Activated CD4-positive, alpha-beta T cell treated with anti-CD3 and anti-CD28 coated beads, Interleukin-2, amount 10 ng/mL, durations not matched to agents 24 days and 14 days (primary cell): ENCODE data around the gene PPP1R14C. TPM values are rescaled to one million over a fixed set of nuclear protein-coding genes. Genes with fewer than 3 reads are reported as not detected.

ENCODE experiments used
- DNase-seq: peaks from one replicate; pipeline ENCODE4 v3.0.0; 2022
- H3K27ac Mint-ChIP-seq: one replicate; pipeline ENCODE4 v1.8.0; 2022; ENCODE audit warnings: mild to moderate bottlenecking, mixed read lengths
- H3K27me3 Mint-ChIP-seq: one replicate; pipeline ENCODE4 v1.8.0; 2022; ENCODE audit warnings: mixed read lengths
- H3K36me3 Mint-ChIP-seq: one replicate; pipeline ENCODE4 v1.8.0; 2022; ENCODE audit warnings: low read depth, mild to moderate bottlenecking, mixed read lengths
- H3K4me1 Mint-ChIP-seq: one replicate; pipeline ENCODE4 v1.8.0; 2021; ENCODE audit warnings: mixed read lengths
- H3K4me3 Mint-ChIP-seq: one replicate; pipeline ENCODE4 v1.8.0; 2022; ENCODE audit warnings: mild to moderate bottlenecking, moderate library complexity, mixed read lengths
- H3K9me3 Mint-ChIP-seq: one replicate; pipeline ENCODE4 v1.8.0; 2021; ENCODE audit warnings: mixed read lengths
- intact Hi-C: fragments of 100-400 bp; cut with micrococcal nuclease; formaldehyde crosslinking; loops from one replicate; pipeline ENCODE4 v1.15.1; 2023
- total RNA-seq: library from RNA; stranded (reverse); gene quantifications from 2 replicates; pipeline ENCODE4 v1.2.3, GENCODE V29; 2022

PPP1R14C gene
- total RNA-seq, 1 donor from 2014 or later: 0.19 TPM

DNA sequence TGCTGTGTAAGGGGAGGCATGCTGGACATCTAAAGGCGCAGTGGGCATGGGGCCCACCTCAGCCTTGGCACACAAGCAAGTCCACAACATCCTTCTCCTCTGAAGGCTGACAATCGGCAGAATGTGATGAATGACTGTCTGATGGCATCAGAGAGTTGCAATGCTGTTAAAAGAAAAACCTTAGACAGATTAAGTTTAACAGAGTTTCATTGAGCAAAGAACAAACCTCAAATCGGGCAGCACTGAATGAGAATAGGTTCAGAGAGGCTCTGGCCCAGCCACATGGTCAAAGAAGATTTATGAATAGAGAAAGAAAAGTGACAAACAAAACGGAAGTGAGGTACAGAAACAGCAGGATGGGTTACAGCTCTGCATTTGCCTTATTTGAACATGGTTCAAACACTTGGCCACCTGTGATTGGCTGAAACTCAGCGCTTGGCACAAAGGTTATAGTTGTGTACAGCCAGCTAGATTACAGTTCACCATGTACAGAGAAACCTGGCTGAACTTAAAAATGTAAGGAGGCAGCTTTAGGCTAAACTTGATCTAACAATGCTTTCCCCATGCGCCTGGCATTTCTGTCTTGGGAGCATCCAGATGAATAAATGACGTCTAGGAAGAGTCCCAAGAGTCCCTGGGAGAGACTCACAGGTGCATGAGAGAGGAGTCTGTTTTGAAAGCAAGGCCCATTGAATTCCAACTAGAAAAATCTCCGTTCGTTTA, 127.6 kb downstream of the PPP1R14C start:
- intact Hi-C loops: no loop called here
- H3K27ac Mint-ChIP-seq: no peak overlapping the region
- peaks cover 1% of the 10 kb centered on the region for H3K27me3 Mint-ChIP-seq
- H3K4me1 Mint-ChIP-seq: no peaks in the 10 kb centered on the region
- no peaks in the 10 kb centered on the region for H3K36me3 Mint-ChIP-seq
- no peak for DNase-seq
- no peaks in the 10 kb centered on the region for H3K9me3 Mint-ChIP-seq
- H3K4me3 Mint-ChIP-seq: no peak overlapping the region

DNA sequence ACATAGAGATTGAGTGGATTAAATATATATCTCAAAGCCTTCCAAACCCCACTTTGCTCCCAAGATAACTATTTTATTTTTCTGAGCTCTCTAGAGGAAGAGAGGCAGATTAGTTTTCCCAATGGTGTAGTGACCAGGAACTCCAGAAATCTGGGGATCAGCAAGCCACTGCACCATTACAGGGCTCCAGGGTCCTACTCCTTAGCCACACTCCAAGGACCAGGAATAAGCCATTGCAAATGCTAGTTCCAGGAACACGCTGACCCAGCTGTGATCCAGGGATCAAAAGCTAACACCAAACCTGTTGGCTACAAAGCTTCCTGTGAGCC, 128.3 kb downstream of the PPP1R14C start:
- Mint-ChIP-seq H3K4me1 (no peaks in the 10 kb centered on the region), H3K27me3 (peaks cover 2% of the 10 kb centered on the region), H3K4me3 (no peak overlapping the region), H3K27ac (no peak overlapping the region), H3K36me3 (no peaks in the 10 kb centered on the region), H3K9me3 (no peaks in the 10 kb centered on the region)
- DNase-seq: no peak
- intact Hi-C loops: no loop called here

DNA sequence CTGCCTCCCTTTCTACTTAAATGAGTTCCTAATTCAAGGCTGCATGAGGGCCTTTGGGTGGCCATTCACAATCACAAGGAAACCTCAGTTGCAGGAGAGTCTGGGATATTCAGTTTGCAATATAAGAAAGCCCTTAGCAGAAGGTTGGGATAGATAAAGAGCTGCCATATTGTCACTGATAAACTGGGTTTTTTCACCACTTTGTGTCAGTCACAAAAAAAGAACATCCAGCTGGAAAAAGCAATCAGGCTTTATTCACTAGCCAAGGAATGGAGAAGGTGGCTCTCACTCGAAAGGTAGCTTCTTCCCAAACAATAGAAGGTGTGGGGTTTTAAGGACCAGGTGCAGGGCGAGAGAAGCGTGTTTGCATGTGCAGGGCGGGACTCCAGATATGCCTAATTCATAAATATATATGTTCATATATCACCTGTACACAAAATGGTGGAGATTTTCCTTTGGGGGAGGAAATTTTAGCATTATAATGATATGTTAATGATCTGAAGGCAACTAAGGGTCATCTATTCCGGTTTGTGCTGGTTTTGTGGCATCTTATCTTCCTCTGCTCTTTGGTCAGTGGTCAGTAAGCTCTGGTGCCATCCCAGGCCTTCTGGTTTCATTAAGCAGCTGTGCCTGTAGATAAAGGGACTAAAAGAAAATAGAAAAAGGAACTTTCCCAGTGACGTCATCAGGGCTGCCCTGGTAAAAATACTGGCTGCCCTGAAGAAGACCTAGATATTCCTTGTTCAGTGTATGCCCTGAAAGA, 128.8 kb downstream of the PPP1R14C start:
- intact Hi-C loops: no loop called here
- H3K9me3 Mint-ChIP-seq: no peaks in the 10 kb centered on the region
- H3K4me3 Mint-ChIP-seq: no peak overlapping the region
- no peak for DNase-seq
- H3K36me3 Mint-ChIP-seq: no peaks in the 10 kb centered on the region
- H3K27me3 Mint-ChIP-seq: peaks cover 6% of the 10 kb centered on the region
- no peak overlapping the region for H3K27ac Mint-ChIP-seq
- no peaks in the 10 kb centered on the region for H3K4me1 Mint-ChIP-seq

DNA sequence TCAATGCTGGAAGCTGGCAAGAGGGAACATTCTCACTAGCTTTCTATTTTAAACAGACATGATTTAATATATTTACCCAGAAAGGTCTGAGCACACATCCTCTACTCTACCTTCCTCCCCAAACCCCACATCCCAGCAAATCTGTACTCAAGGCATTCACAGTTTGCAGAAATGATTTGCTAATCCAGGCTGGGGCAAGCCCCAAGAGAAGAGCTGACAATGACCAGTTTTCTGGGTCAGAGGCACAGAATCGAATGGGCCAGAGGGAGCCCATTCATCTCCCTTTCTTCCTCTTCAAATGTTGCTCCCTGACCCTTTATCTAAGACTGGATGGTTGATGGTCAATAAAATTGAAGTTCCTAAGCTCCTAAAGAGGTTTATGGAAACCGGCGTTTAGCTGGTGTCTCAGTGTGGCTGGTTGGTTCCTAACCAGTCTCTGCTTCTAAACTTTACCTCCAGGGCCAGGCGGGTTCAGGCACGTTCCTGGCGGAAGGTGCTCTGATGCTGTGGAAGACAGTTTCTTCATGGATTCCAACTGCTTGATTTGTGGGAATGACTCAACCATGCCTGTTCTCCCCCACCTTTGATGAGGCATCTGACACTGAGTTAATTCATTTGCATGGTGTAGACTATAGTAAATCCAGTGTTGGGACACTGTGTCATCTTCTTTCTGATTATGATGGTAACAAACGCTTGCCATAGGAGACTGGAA, 129.6 kb downstream of the PPP1R14C start:
- Mint-ChIP-seq H3K4me1 (no peaks in the 10 kb centered on the region), H3K27ac (no peak overlapping the region), H3K4me3 (no peak overlapping the region), H3K36me3 (no peaks in the 10 kb centered on the region), H3K27me3 (peaks cover 6% of the 10 kb centered on the region), H3K9me3 (no peaks in the 10 kb centered on the region)
- DNase-seq: no peak
- intact Hi-C loops: no loop called here

DNA sequence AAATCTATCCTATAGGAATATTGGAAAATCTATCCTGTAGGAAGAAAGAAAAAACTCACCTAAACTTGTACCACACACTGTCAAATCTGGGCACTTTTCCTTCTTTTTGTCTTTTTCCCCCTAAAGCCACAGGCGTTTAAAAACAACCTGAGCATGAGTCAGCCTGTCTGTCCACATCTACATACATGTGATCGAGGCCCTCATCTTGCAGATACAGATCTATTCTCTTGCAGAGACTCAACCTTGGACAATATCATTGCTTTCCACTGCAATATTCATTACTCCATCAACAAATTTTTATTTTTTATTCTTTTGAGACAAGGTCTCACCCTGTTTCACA, 130.1 kb downstream of the PPP1R14C start:
- intact Hi-C loops: no loop called here
- H3K27me3 Mint-ChIP-seq: peaks cover 6% of the 10 kb centered on the region
- H3K4me1 Mint-ChIP-seq: no peaks in the 10 kb centered on the region
- no peak overlapping the region for H3K4me3 Mint-ChIP-seq
- no peaks in the 10 kb centered on the region for H3K36me3 Mint-ChIP-seq
- no peaks in the 10 kb centered on the region for H3K9me3 Mint-ChIP-seq
- no peak for DNase-seq
- H3K27ac Mint-ChIP-seq: no peak overlapping the region

DNA sequence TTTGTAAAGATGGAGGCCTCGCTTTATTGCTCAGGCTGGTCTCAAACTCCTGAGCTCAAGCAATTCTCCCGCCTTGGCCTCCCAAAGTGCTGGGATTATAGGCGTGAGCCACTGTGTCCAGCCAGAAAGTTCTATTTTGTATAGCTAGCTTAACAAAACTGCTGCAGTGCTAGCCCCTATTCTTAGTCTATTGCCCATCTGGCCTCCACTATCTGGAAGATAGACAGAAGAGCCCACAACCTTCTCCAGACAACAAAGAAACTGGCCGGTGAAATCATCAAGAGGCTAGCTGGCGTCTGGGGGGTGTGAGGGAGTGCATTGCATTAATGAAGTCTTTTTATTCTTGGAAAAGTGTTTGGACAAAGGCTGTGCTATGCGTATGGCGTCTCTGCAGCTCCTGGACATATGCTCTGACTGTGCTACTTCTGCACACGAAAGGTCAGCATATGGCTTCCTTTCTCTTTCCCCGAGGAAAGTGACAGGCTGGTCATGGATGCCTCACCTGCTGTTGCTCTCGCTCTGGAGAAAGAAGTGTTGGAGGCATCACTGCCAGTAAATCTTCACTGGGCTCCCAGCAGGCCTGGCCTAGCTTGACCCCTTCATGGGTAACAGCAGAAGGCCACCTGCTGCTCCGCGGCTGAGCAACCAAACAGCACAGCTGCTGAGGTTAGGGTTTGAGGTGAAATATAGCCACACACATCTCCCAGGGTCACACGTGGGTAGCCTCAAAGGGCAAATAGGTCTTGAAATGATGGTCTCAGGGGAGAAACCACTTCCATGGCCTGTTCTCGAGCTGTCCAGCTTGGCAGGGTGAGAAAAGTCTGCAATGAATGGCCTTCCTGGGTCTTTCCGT, 130.8 kb downstream of the PPP1R14C start:
- Mint-ChIP-seq H3K9me3 (no peaks in the 10 kb centered on the region), H3K4me1 (no peaks in the 10 kb centered on the region), H3K27me3 (peaks cover 8% of the 10 kb centered on the region), H3K27ac (no peak overlapping the region), H3K4me3 (no peak overlapping the region), H3K36me3 (no peaks in the 10 kb centered on the region)
- no peak for DNase-seq
- intact Hi-C loops: no loop called here

DNA sequence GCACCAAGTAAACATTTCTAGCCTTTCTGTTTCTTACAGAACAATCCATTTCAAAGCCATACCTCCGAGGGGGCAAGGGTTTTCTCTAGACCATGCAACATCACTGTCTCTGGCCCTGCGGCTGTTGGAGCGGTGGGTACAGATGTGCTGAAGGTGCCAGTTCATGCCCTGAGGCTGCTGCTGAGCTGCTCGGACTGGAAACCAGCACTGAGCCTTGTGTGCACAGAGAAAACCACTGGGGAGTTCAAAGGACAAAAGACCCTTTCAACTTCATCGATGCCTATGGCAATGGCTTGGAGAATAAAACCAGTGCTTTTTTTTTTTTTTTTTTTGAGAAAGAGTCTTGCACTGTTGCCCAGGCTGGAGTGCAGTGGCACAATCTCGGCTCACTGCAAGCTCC, 132.6 kb downstream of the PPP1R14C start:
- no peak overlapping the region for H3K4me3 Mint-ChIP-seq
- no peak overlapping the region for H3K27ac Mint-ChIP-seq
- H3K27me3 Mint-ChIP-seq: peaks cover 15% of the 10 kb centered on the region
- no peaks in the 10 kb centered on the region for H3K9me3 Mint-ChIP-seq
- DNase-seq: no peak
- no peaks in the 10 kb centered on the region for H3K4me1 Mint-ChIP-seq
- intact Hi-C loops: no loop called here
- no peaks in the 10 kb centered on the region for H3K36me3 Mint-ChIP-seq

DNA sequence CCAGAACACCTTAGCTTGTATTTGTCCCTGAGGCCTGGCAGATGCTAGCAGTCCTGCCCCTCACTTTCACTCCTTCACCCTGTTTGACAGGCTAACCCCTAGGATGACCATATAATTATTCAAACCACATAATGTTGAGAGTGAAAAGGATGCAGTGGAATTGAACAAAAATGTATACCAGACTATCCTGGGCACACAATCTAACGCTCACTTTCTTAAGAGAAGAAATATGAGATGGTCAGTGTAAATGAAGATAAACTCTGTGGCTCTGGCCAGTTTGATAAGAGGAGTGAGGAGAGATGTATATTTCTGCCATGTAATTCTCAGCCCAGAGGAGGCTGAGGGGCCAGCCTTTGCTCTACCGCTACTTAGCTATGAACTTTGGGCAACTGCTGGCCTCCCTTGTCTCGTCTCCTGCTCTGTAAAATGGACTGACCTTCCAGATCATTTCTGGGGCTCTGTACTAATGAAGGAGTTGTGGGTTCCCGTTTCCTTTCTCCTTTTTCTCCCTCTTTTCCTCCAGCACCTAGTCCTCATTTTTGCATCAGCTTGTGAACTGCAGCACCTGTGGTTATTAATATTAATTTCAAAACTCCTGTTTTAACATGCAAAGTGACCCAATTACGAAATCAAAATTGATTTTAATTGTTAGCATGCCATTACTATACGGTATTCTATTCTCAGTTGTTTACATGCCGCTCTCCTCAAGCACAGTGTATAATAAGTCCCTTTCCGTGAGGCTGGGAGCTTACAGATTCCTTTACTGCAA, 133.5 kb downstream of the PPP1R14C start:
- intact Hi-C loops: no loop called here
- no peaks in the 10 kb centered on the region for H3K36me3 Mint-ChIP-seq
- H3K4me3 Mint-ChIP-seq: no peak overlapping the region
- H3K9me3 Mint-ChIP-seq: no peaks in the 10 kb centered on the region
- H3K27ac Mint-ChIP-seq: no peak overlapping the region
- no peak for DNase-seq
- H3K4me1 Mint-ChIP-seq: no peaks in the 10 kb centered on the region
- H3K27me3 Mint-ChIP-seq: peaks cover 20% of the 10 kb centered on the region

DNA sequence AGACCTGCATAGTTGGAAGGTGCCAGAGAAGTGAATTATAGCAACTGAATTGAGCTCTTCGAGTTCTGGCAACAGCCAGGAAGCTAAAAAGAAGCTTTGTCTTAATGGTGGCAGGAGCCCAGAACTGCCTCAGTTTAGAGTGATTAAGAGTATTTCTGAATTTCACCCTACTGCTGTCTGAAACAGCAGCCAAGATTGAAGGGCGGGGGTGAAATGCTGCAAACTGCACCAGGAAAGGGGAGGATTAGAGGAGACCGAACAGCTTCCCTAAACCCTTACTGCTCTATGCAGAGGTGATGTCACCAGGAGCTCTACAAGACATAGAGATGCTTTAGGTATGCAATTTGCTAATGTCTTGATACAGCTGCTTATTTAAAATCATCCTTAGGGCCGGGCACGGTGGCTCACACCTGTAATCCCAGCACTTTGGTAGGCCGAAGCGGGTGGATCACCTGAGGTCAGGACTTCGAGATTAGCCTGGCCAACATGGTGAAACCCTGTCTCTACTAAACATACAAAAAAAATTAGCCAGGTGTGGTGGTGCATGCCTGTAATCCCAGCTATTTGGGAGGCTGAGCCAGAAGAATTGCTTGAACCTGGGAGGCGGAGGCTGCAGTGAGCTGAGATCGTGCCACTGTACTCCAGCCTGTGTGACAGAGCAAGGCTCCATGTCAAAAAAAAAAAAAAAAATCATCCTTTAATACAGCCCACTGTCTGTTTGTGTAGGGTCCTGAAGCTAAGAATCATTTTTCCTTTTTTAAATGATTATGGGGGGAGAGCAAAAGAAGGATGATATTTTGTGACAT, 134.3 kb downstream of the PPP1R14C start:
- intact Hi-C loops: no loop called here
- no peaks in the 10 kb centered on the region for H3K4me1 Mint-ChIP-seq
- no peak for DNase-seq
- H3K27me3 Mint-ChIP-seq: peaks cover 20% of the 10 kb centered on the region
- no peak overlapping the region for H3K27ac Mint-ChIP-seq
- no peaks in the 10 kb centered on the region for H3K9me3 Mint-ChIP-seq
- H3K4me3 Mint-ChIP-seq: no peak overlapping the region
- H3K36me3 Mint-ChIP-seq: no peaks in the 10 kb centered on the region

DNA sequence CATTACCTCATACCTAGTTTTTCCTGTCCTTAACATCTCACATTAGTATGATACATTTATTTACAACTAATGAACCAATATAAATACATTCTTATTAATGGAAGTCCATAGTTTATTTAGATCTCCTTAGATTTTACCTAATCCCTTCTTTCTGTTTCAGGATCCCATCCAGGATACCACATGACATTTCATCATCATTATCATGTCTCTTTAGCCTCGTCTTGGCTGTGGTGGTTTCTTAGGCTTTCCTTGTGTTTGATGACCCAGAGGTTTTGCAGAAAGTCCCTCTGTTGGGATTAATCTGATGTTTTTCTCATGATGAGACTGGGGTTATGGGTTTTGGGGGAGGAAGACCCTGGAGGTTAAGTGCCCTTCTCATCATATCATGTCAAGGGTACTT, 136.7 kb downstream of the PPP1R14C start:
- Mint-ChIP-seq H3K4me1 (no peaks in the 10 kb centered on the region), H3K27me3 (peaks cover 28% of the 10 kb centered on the region), H3K9me3 (no peaks in the 10 kb centered on the region), H3K27ac (no peak overlapping the region), H3K36me3 (no peaks in the 10 kb centered on the region), H3K4me3 (no peak overlapping the region)
- intact Hi-C loops: no loop called here
- no peak for DNase-seq

DNA sequence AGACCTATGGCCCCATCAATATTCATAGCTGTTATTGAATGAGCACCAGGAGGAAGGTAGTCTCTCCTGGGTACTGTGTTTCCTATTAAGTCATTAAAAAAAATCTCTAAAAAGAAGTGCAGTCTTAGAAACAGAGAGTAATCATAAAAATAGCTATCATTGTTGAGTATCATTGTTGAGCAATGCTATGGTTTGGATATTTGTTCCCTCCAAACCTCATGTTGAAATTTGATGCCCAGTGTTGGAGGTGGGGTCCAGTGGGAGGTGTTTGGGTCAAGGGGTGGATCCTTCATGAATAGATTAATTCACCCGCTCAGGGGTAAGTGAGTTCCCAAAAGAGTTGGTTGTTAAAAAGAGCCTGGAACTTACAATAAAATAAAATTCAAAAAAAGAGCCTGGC, 137.9 kb downstream of the PPP1R14C start:
- Mint-ChIP-seq H3K9me3 (no peaks in the 10 kb centered on the region), H3K4me3 (no peak overlapping the region), H3K27me3 (peaks cover 30% of the 10 kb centered on the region), H3K36me3 (no peaks in the 10 kb centered on the region), H3K27ac (no peak overlapping the region), H3K4me1 (no peaks in the 10 kb centered on the region)
- no peak for DNase-seq
- intact Hi-C loops: no loop called here

DNA sequence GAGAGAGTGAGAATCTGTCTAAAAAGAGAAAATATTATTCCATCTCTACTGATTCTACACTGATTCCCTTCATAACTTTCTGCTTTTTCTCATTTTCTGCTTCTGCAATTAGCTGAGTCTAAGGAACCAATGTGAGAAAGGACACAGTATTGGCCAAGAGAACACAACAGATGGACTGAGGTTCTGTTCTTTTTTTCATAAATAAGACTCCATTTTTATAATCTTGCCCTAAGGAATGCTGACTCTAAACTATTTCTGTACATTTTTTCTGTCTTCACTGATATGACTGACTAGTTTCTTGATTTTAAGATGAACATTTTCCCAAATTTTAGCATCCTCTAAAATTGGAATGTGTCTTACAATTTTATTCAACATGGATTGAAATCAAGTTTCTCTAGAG, 138.9 kb downstream of the PPP1R14C start:
- no peaks in the 10 kb centered on the region for H3K36me3 Mint-ChIP-seq
- H3K9me3 Mint-ChIP-seq: no peaks in the 10 kb centered on the region
- intact Hi-C loops: no loop called here
- H3K4me1 Mint-ChIP-seq: no peaks in the 10 kb centered on the region
- no peak overlapping the region for H3K27ac Mint-ChIP-seq
- no peak for DNase-seq
- H3K27me3 Mint-ChIP-seq: peaks cover 31% of the 10 kb centered on the region
- no peak overlapping the region for H3K4me3 Mint-ChIP-seq

DNA sequence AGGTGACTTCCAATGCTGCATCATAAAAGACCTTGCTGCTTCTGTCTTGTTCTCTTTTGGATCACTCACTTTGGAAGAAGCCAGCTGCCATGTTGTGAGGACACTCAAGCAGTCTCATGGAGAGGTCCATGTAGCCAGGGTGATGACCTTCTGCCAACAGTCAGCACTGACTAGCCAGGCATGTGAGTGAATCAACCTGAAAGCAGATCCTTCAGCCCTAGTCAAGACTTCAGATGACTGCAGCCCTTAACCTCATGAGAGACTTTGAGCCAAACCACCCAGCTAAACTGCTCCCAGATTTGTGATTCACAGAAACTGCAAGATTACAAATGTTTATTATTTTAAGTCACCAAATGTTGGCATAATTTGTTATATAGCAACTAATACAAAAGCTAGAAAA, 140.0 kb downstream of the PPP1R14C start:
- Mint-ChIP-seq H3K27me3 (peaks cover 31% of the 10 kb centered on the region), H3K36me3 (no peaks in the 10 kb centered on the region)
- intact Hi-C loops: no loop called here

More for the DNA sequence above, 140.0 kb downstream of the PPP1R14C start:
- no peak for DNase-seq
- Mint-ChIP-seq H3K4me1 (no peaks in the 10 kb centered on the region), H3K9me3 (no peaks in the 10 kb centered on the region), H3K4me3 (no peak overlapping the region), H3K27ac (no peak overlapping the region)
